Mesothelial cell of epicardium (in vitro differentiated cells): Measurements from ENCODE around the gene TBX18. TPM values are rescaled to one million over a fixed set of nuclear protein-coding genes. Genes with fewer than 3 reads are reported as not detected.

Experiments
- DNase-seq, 2 experiments: peaks; one replicate each; pipeline ENCODE4 v3.0.0; 2021; ENCODE audit warnings: low spot score in 2 of 2; ENCODE audit not compliant: unreplicated experiment in 2 of 2
- H3K27ac Mint-ChIP-seq: 2 replicates; pipeline ENCODE4 v1.8.0; 2021; ENCODE audit warnings: mixed read lengths
- H3K27me3 Mint-ChIP-seq: 2 replicates; pipeline ENCODE4 v1.8.0; 2021; ENCODE audit warnings: low read depth, mixed read lengths
- H3K36me3 Mint-ChIP-seq: 2 replicates; pipeline ENCODE4 v1.8.0; 2021; ENCODE audit warnings: mixed read lengths
- H3K4me1 Mint-ChIP-seq: 2 replicates; pipeline ENCODE4 v1.8.0; 2021; ENCODE audit warnings: mixed read lengths
- H3K4me3 Mint-ChIP-seq: 2 replicates; pipeline ENCODE4 v1.8.0; 2021; ENCODE audit warnings: mild to moderate bottlenecking, moderate library complexity, mixed read lengths
- H3K9me3 Mint-ChIP-seq: 2 replicates; pipeline ENCODE4 v1.8.0; 2021; ENCODE audit warnings: mixed read lengths
- CTCF ChIP-seq: fragments of 200-600 bp; sonication (generic); IDR thresholded peaks from one replicate; pipeline ENCODE4 v1.5.0; 2021; ENCODE audit warnings: antibody characterized with exemption; ENCODE audit not compliant: unreplicated experiment
- total RNA-seq: library from RNA; stranded (reverse); gene quantifications from 3 replicates; pipeline ENCODE4 v1.2.1, GENCODE V29; 2021

TBX18 gene
- total RNA-seq, 1 donor from 2014 or later: 12.8 TPM

DNA sequence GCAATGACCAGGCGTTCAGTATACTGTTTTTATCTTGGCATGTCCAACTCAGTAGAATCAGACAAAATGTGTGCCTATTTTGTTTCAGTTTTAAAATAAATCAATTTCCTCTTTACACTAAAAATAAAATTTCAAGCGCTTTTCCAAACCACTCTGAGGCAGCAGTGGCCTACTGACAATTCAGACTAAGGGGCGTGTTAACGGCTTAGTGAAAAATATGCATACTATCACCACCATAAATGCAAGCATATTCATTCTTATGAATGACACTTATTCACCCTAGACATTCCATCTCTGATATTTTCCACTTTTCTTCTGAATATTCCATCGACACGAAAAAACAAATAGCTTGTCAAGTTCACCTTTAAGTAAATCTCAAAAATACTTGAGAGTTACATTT lies 7.5 kb downstream of the TBX18 start:
- Mint-ChIP-seq H3K4me3 (no peak overlapping the region), H3K9me3 (no peaks in the 10 kb centered on the region), H3K36me3 (no peaks in the 10 kb centered on the region), H3K27ac (no peak overlapping the region), H3K27me3 (peaks cover 83% of the 10 kb centered on the region), H3K4me1 (peaks cover 2% of the 10 kb centered on the region)
- no peak for DNase-seq
- TF ChIP-seq CTCF: no peak

DNA sequence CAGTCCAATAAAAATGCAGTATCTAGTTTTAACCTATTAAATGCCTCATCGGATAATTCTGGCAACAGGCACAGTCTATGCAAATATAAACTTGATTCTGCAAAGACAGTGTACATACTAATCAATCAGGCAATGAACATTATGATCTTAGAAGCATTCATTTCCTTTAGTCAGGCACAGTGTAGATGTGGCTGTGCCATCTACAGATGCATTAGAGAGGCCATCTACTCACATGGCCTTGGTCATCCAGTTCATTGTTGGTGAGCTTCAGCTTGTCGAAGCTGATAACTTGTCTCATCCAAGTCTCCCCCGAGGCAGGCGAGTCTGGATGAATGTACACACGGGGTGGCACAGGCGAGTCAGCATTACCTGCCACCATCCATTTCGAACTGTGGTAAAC lies 7.9 kb downstream of the TBX18 start:
- H3K36me3 Mint-ChIP-seq: no peaks in the 10 kb centered on the region
- H3K4me3 Mint-ChIP-seq: no peak overlapping the region
- no peaks in the 10 kb centered on the region for H3K4me1 Mint-ChIP-seq
- H3K9me3 Mint-ChIP-seq: no peaks in the 10 kb centered on the region
- peaks cover 83% of the 10 kb centered on the region for H3K27me3 Mint-ChIP-seq
- DNase-seq: no peak
- H3K27ac Mint-ChIP-seq: no peak overlapping the region
- no peak for TF ChIP-seq CTCF

GRCh38 chr6:84753173-84753572 lies 11.2 kb downstream of the TBX18 start:
- no peaks in the 10 kb centered on the region for H3K9me3 Mint-ChIP-seq
- TF ChIP-seq CTCF: no peak
- no peaks in the 10 kb centered on the region for H3K4me1 Mint-ChIP-seq
- no peak overlapping the region for H3K27ac Mint-ChIP-seq
- DNase-seq: no peak
- peaks cover 68% of the 10 kb centered on the region for H3K27me3 Mint-ChIP-seq
- H3K4me3 Mint-ChIP-seq: no peak overlapping the region
- H3K36me3 Mint-ChIP-seq: no peaks in the 10 kb centered on the region

DNA sequence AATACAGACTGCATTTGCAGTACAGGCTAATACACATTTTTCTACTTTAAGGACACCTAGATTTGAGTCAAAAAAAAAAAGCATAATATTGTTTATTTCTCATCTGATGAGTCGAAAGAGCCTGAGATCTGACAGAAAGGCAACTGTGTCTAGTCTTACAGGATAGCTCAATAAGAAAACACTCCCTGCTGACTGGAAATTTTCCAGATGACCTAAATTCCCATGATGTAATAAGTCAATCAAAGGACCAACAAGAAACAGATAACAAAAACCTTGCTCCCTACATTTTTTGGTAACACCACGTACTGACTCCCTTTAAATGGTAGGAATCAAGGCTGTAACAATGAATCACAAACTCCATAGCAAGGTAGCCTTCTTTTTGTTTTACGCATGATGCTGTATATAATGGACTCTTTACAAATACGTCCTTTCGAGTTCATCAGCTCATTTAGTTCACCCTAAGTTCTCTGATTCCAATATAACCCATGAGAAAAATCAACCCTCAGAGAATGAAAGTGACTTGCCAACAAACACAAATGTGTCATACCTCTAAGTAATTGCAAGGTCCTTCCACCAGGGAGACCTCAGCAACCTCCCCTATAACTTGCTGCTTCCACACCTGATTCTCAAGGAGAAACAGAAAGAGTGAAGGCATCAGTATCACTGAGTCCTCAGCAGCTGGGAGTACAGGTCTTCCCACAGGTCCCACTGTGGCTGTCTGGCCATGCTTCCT lies 12.1 kb downstream of the TBX18 start:
- Mint-ChIP-seq H3K36me3 (no peaks in the 10 kb centered on the region), H3K27ac (no peak overlapping the region), H3K4me3 (no peak overlapping the region), H3K9me3 (no peaks in the 10 kb centered on the region), H3K4me1 (no peaks in the 10 kb centered on the region), H3K27me3 (peaks cover 67% of the 10 kb centered on the region)
- no peak for DNase-seq
- TF ChIP-seq CTCF: no peak

DNA sequence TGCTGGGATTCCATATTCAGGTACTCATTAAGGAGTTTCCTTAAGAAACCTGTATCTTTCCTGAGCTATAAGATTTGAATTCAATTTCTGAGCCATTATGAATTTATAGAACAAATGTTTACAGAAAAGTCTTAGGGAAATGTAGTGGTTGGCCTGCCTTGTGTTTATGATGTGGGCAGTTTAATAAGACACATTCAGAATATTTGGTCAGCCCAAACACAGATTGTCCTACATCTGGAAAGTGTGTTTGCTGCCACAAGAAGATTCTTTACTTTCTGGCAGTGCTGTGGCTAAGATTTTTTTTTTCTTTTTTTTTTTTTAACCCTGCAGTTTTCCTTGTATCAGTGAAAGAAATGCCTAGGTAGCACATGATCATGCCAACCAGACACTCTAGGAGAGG lies 15.2 kb downstream of the TBX18 start:
- H3K27me3 Mint-ChIP-seq: peaks cover 54% of the 10 kb centered on the region

More for the DNA sequence above, 15.2 kb downstream of the TBX18 start:
- Mint-ChIP-seq H3K4me1 (no peaks in the 10 kb centered on the region), H3K9me3 (no peaks in the 10 kb centered on the region), H3K27ac (no peak overlapping the region), H3K36me3 (no peaks in the 10 kb centered on the region), H3K4me3 (no peak overlapping the region)
- TF ChIP-seq CTCF: no peak
- no peak for DNase-seq
